HG03108 (cell line): Measurements from ENCODE around the gene TGFA.

Experiments
- ATAC-seq: cut with Tn5 transposase; IDR thresholded peaks from one replicate; pipeline ENCODE4 v1.9.1; 2021; ENCODE audit warnings: moderate library complexity; ENCODE audit not compliant: unreplicated experiment

Gene TGFA

GRCh38 chr2:70553584-70554337, at the start of gene TGFA:
Gene TGFA, minus strand, starts transcription at chr2:70553826. Its CDS starts 59 bp downstream, at chr2:70553767.
- peak; percentile 69 for ATAC-seq

DNA sequence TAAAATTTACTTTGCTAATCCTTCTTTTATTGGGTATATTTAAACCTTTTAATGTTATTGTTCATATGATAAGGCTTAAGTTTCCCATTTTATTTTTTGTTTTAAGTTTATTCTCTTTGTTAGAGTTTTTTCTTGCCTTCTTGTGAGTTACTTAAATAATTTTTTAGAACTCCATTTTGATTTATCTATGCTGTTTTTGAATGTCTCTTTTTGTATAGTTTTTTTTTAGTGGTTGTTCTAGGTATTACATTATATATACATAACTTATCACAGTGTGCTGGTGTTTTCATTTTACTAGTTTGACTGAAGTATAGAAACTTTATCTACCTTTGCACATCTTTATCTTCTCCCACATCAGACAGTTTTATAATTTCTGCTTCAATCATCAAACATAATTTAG, 49.4 kb upstream of the TGFA start:
- no peak for ATAC-seq

DNA sequence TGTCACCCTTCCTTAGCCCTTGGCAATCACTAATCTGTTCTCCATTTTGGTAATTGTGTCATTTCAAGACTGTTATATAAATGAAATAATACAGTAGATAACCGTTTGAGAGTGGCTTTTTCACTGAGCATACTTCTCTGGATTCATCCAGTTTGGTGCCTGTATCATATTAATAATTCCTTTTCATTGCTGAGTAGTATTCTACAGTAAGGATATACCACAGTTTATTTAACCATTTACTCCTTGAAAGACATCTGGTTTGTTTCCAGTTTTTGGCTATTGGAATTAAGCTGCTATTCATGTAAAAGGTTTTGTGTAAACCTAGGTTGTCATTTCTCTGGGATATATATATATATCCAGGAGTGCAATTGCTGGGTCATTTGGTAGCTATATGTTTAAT, 44.6 kb upstream of the TGFA start:
- ATAC-seq: no peak

- ATAC-seq: no peak
Measured at GRCh38 chr2:70596739-70597138, 43.1 kb upstream of the TGFA start.

- ATAC-seq: no peak
Measured at GRCh38 chr2:70596293-70596692, 42.7 kb upstream of the TGFA start.

GRCh38 chr2:70583091-70583490, 29.5 kb upstream of the TGFA start:
- ATAC-seq: no peak

DNA sequence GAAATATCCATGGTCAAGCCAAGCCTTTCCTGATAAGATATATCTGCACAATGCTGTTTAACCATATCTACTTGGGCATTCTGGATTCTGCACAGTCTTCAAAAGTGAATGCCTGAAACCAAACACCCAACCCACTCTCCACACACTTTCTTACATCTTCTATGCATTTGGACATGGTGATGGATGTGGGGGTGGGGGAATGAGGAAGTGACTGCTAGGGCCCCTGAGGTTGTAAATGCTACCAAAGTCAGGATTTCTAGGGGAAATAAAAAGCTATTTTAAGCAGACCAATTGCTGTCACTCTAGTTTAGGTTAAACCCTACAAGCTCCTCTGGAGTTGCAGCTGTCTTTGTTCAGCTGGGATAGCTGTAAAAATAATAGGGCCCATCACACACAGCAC, 26.7 kb upstream of the TGFA start:
- no peak for ATAC-seq

DNA sequence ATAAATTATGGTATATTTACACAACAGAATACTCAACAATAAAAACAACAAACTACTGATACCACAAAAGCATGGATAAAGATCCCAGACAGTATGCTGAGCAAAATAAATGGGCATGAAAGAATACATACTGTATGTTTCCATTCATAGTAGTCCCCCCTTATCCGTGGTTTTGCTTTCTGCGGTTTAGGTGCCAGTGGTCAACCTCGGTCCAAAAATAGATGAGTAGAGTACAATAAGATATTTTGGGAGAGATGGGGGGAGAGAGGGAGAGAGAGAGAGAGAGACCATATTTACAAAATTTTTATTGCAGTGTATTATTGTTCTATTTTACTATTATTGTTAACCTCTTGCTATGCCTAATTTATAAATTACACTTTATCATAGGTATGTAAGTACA, 21.0 kb upstream of the TGFA start:
- no peak for ATAC-seq

- ATAC-seq: no peak
Measured at GRCh38 chr2:70574109-70574508, 20.5 kb upstream of the TGFA start.

DNA sequence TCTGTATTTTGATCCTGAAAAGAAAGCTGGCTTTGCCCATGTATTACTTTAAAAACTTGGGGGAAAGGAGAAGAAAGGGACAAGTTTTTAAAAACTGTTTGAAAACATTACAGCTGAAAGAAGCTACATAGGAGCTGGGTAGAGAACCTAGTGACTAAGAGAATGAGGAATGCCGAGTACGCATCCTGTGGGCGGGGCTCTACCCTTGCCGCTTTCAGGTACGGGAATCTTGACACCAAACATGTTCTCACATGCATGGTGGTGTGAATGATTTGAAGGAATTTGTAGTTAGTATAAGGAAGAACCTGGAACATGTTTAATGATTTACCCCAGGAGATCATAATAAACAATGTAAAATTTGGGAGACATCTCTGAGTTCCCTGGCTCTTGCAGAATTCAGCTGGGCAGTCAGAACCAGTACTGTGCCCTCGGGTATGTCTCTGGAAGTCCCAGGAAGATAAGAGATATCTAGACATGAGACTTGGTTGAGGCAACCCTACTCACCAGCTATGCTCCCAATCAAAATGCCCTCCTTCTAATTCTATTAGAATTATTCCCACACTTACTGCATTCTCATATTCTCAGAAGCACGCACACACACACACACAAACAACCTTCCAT, 16.5 kb upstream of the TGFA start:
- ATAC-seq: no peak

DNA sequence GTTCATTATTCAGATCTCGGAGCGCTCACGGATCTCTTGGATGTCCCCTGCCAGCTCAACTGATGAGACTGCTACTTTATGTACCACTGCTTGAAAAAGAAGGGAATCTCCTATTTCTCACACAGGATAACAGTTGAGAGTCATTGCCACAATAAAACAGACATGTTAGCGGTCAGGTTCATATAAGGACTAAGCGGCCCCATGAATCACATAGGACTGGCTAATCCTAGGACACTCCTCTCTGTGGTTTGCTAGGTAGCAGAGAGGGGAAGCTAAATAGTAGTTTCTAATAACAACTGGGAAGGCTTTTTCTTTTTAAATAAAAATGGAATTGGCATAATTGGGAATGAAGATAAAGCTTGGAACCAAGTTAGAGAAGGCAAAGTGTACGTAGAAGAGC, 15.9 kb upstream of the TGFA start:
- ATAC-seq: no peak

GRCh38 chr2:70566906-70567305, 13.3 kb upstream of the TGFA start:
- no peak for ATAC-seq

GRCh38 chr2:70566464-70566863, 12.8 kb upstream of the TGFA start:
- ATAC-seq: no peak

- ATAC-seq: no peak
Measured at GRCh38 chr2:70565039-70565731, 11.6 kb upstream of the TGFA start.

GRCh38 chr2:70561893-70562292, 8.3 kb upstream of the TGFA start:
- ATAC-seq: no peak

DNA sequence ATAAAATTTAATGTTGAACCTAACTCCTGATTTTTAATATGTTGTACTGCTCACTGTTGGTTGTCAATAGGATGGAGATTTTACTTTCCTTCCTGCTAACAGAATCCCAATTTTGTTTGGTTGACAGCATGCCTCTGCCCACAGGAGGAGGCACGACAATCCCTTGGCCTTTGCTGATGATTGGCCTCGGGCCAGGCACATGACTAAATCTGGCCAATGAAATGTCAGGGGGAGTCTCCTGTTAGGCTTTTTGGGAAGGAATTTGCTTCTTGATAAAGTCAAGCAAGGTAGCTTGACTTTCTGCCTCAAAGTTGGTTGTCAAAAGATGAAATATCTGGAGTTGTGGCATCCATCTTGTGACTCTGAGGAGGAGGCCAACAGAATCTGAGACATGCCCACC, 6.8 kb upstream of the TGFA start:
- ATAC-seq: no peak

DNA sequence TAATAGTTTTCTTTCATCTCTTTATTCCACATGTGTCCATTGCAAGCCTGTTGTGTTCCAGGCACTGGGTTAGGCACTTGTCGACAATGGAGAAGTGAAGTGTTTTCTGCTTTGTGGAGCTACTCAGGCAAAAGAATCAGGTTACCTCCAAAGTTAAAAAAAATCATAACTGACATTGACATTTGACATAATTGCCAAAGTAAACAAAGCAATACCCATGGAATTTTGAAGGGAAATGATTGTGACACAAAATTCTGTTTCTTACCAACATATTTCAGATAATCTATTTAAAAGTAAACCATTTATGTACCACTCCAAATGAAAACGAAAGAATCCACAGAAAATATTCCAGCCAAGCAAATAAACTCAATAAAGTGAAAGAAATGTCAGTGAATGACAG, 6.4 kb upstream of the TGFA start:
- no peak for ATAC-seq

GRCh38 chr2:70558195-70558808, 4.7 kb upstream of the TGFA start:
- no peak for ATAC-seq

DNA sequence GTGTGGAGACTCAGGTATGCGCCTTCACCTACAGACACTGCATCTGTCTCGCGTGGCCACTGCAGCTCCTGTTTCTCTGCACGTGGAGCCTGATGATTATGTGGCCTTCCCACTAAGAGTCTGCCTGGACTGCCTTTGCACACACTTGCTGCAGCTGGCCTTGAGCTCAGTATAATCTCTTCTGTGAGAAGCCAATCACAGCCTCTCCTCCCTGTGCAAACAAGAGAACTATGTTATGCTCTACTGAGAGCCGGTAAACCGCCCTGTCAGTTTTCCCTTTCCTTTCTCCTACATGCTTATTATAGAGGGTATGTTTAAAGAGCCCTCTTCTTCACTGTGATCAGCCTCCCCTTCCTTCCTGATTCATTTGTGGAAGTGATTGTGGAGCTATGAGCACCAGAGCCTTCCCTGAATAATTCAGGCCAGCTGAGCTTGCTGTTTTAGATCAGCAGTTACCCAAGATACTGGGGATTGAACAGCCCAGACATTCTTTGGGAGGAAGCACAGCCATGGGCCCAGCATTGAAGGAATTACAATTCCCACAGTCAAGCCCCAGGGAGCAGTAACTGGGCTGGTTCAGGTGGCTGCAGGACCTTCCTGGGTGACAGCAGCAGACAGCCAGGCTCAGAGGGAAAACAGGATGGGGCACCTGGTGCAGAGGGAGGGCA, 3.7 kb upstream of the TGFA start:
- ATAC-seq: no peak

GRCh38 chr2:70556608-70557007, 3.0 kb upstream of the TGFA start:
- no peak for ATAC-seq

DNA sequence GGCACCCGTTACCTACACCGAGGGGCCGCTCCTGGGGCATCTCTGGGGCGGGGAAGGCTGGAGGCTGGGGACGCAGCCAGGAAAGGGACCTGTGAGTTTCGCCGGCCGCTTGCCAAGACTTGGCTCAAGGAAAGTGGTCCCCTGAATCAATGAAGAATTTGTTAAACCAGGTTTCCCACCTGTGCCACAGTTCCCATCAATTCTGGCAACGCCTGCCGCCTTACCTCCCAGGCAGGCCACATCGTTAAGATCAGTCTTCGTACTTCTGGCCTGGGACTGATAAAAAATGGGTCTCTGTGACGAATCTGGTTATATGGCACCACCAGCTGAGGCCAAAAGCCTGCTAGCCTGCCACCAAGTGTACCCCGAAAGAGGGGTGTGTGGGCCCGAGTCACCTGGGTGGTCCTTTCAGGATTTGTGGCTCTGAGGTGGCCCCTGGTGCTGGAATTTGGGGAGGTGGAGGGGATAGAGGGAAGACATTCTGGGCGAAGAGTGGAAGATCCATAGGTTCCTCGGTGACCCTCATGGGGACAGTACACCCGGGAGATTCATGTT, 789 bp upstream of the TGFA start:
- no peak for ATAC-seq
